Kidney (tissue), 14 donors: ENCODE data around the gene TMBIM1. TPM values are rescaled to one million over a fixed set of nuclear protein-coding genes. Genes with fewer than 3 reads are reported as not detected.
A peak's percentile ranks its signal among the peaks of the same experiment; 100 is the strongest.

Experiments used
- DNase-seq, 5 donors: peaks; one replicate each; pipeline ENCODE4 v3.0.0-alpha.2; 2013 to 2020
- FAIRE-seq: peaks from 2 replicates; lab custom pipeline; 2012; peaks lifted over from hg19 to GRCh38; lab: Jason Lieb, UNC
- H3K27ac ChIP-seq, 2 donors: one replicate each; pipeline ENCODE4 v1.7.0; 2013; ENCODE audit warnings: low read depth in 2 of 2, low read length in 2 of 2, inconsistent platforms in 1 of 2
- H3K27me3 ChIP-seq: one replicate; pipeline ENCODE4 v1.7.1; 2013; ENCODE audit warnings: low read length, inconsistent platforms; ENCODE audit not compliant: control insufficient read depth, insufficient read depth
- H3K36me3 ChIP-seq, 3 donors: one replicate each; pipeline versions ENCODE4 v1.7.0 to v1.7.1; 2013; ENCODE audit warnings: low read length in 3 of 3, control low read depth in 1 of 3, inconsistent platforms in 1 of 3; ENCODE audit not compliant: insufficient read depth in 3 of 3, control insufficient read depth in 2 of 3
- H3K4me1 ChIP-seq, 3 donors: one replicate each; pipeline versions ENCODE4 v1.7.0 to v1.7.1; 2013; ENCODE audit warnings: low read length in 3 of 3, inconsistent platforms in 1 of 3, low read depth in 1 of 3; ENCODE audit not compliant: control insufficient read depth in 2 of 3, insufficient read depth in 2 of 3
- H3K4me3 ChIP-seq, 3 donors: one replicate each; pipeline versions ENCODE4 v1.7.0 to v1.8.1; 2013; ENCODE audit warnings: low read length in 3 of 3, control low read depth in 1 of 3, inconsistent platforms in 1 of 3
- H3K9ac ChIP-seq, 3 donors: one replicate each; pipeline versions ENCODE4 v1.7.0 to v1.7.1; 2013; ENCODE audit warnings: low read length in 3 of 3, control low read depth in 1 of 3, inconsistent platforms in 1 of 3
- H3K9me3 ChIP-seq, 3 donors: one replicate each; pipeline versions ENCODE4 v1.7.0 to v1.7.1; 2013; ENCODE audit warnings: low read length in 3 of 3, control low read depth in 1 of 3, inconsistent platforms in 1 of 3; ENCODE audit not compliant: control insufficient read depth in 2 of 3, insufficient read depth in 1 of 3
- CTCF ChIP-seq: IDR thresholded peaks from 3 replicates; pipeline ENCODE4 v1.5.1; 2012; ENCODE audit warnings: mild to moderate bottlenecking, moderate library complexity, borderline replicate concordance; ENCODE audit not compliant: insufficient read depth; ENCODE audit errors: extremely low read depth
- intact Hi-C: fragments of 100-400 bp; cut with DNase I; formaldehyde crosslinking; loops from one replicate; pipeline ENCODE4 v1.11.1; 2022
- polyA plus RNA-seq: library from polyadenylated mRNA; stranded (reverse); fragments of 350-450 nt; fragmentation: Illumina TruSeq; extraction: RNeasy Lipid Tissue Mini Kit (QIAGEN cat#74804); gene quantifications from one replicate; pipeline ENCODE4 v1.2.3, GENCODE V29; 2014; ENCODE audit warnings: low read depth, low replicate concordance; ENCODE audit not compliant: insufficient read depth
- total RNA-seq: library from RNA; stranded (reverse); fragmentation: NEBNext Ultra II Directional; extraction: Animal tissue kit (Norgen Biotek cat#: 25700); gene quantifications from one replicate; pipeline ENCODE4 v1.2.1, GENCODE V29; 2021
- donor health status: control.
- donor health status: control.
- donor health status: control.
- donor health status: control.
- donor health status: control.
- donor health status: DM: yes; HTN: yes; CAD: no.
- donor health status: Normal renal cell carcinoma (clear cell type).

TMBIM1 gene
- total and polyA plus RNA-seq, 2 donors from 2014 or later: 130 to 217 TPM

GRCh38 chr2:218277921-218278320 lies 14.4 kb downstream of the TMBIM1 start:
- H3K27ac ChIP-seq: no peak overlapping the region
- peaks cover 0 to 16% (median 14%) of the 10 kb centered on the region in 3 donors for H3K4me1 ChIP-seq
- H3K9me3 ChIP-seq: no peaks in the 10 kb centered on the region
- H3K9ac ChIP-seq: no peak overlapping the region
- intact Hi-C loops: loop anchor here (10.0 kb wide), 1 partner anchor 187 kb away; no protein-coding TSS in a partner anchor
- no peaks in the 10 kb centered on the region for H3K27me3 ChIP-seq
- H3K36me3 ChIP-seq: peaks cover 0 to 75% (median 64%) of the 10 kb centered on the region in 3 donors
- H3K4me3 ChIP-seq: no peak overlapping the region
- TF ChIP-seq CTCF: no peak
- FAIRE-seq (no peak), DNase-seq (peak in 1 of 5 donors; percentile 32)

GRCh38 chr2:218276986-218277755 lies 15.1 kb downstream of the TMBIM1 start:
- no peaks in the 10 kb centered on the region for H3K27me3 ChIP-seq
- H3K9ac ChIP-seq: no peak overlapping the region
- intact Hi-C loops: loop anchor here (10.0 kb wide), 1 partner anchor 188 kb away; no protein-coding TSS in a partner anchor
- no peak overlapping the region for H3K27ac ChIP-seq
- DNase-seq (no peak), FAIRE-seq (no peak)
- peaks cover 0 to 75% (median 64%) of the 10 kb centered on the region in 3 donors for H3K36me3 ChIP-seq
- no peaks in the 10 kb centered on the region for H3K9me3 ChIP-seq
- TF ChIP-seq CTCF: no peak
- H3K4me3 ChIP-seq: no peak overlapping the region
- peaks cover 0 to 14% (median 11%) of the 10 kb centered on the region in 3 donors for H3K4me1 ChIP-seq

GRCh38 chr2:218275371-218276072 lies 16.8 kb downstream of the TMBIM1 start:
- no peak for DNase-seq
- intact Hi-C loops: loop anchor here (10.0 kb wide), 1 partner anchor 189 kb away; no protein-coding TSS in a partner anchor
- no peak overlapping the region for H3K9ac ChIP-seq
- peaks cover 0 to 69% (median 62%) of the 10 kb centered on the region in 3 donors for H3K36me3 ChIP-seq
- TF ChIP-seq CTCF: no peak
- no peak for FAIRE-seq
- peaks cover 0 to 23% (median 8%) of the 10 kb centered on the region in 3 donors for H3K4me1 ChIP-seq
- no peaks in the 10 kb centered on the region for H3K9me3 ChIP-seq
- no peak overlapping the region for H3K4me3 ChIP-seq
- no peaks in the 10 kb centered on the region for H3K27me3 ChIP-seq
- H3K27ac ChIP-seq: no peak overlapping the region
